ENCODE results near the gene C1RL. TPM values are rescaled to one million over a fixed set of nuclear protein-coding genes. Genes with fewer than 3 reads are reported as not detected.

Gene C1RL
- total and polyA plus RNA-seq, 2 of the 4 experiments (the other 2 are of a cell fraction) = 9.1 to 12.3 TPM

- DNase-seq (no peak), ATAC-seq (ENCODE audit: low read depth) (no peak)
- Histone ChIP-seq H4K8ac (ENCODE audit: low read depth in 2 of 2, low read length in 2 of 2) (no peak overlapping the region), H3K4me1 (ENCODE audit: control insufficient read depth, insufficient read depth, low read length) (no peaks in the 10 kb centered on the region; the same call in 1 of the 2 replicates), H4K91ac (ENCODE audit: insufficient read depth, low read depth, low read length) (no peak overlapping the region), H2AK5ac (ENCODE audit: low read depth, low read length) (no peak overlapping the region), H3K36me3 (ENCODE audit: control insufficient read depth, insufficient read depth, low read length) (peaks cover 39% of the 10 kb centered on the region), H2BK120ac (ENCODE audit: low read depth, low read length) (no peak overlapping the region), H2BK20ac (ENCODE audit: low read depth, low read length) (no peak overlapping the region), H3K4ac (ENCODE audit: low read depth, low read length) (no peak overlapping the region), H4K5ac (ENCODE audit: low read depth, low read length) (no peak overlapping the region), H3K14ac (replicated peaks; ENCODE audit: low read depth, low read length) (no peak overlapping the region), H4K20me1 (ENCODE audit: insufficient read depth, low read length) (no peaks in the 10 kb centered on the region), H2BK15ac (ENCODE audit: low read depth, low read length) (no peak overlapping the region), H2AK9ac (replicated peaks; ENCODE audit: low read depth, low read length, poor library complexity) (no peak overlapping the region), H3K9me3 (ENCODE audit: control insufficient read depth, insufficient read depth, low read length) (no peaks in the 10 kb centered on the region), H3K9ac (ENCODE audit: low read depth, low read length) (no peak overlapping the region), H3K23ac (ENCODE audit: low read depth, low read length) (no peak overlapping the region), H2BK5ac (ENCODE audit: low read depth, low read length, poor library complexity, severe bottlenecking) (no peak overlapping the region), H3K4me2 (ENCODE audit: low read depth, low read length) (no peak overlapping the region), H3K56ac (ENCODE audit: extremely low read depth, insufficient read depth, low read length) (no peak overlapping the region), H3K27ac (ENCODE audit: insufficient read depth, low read length) (no peak overlapping the region), H3K18ac (ENCODE audit: low read depth, low read length) (no peak overlapping the region), H2AFZ (replicated peaks; ENCODE audit: low read length, poor library complexity) (no peak overlapping the region), H3K4me3 (ENCODE audit: insufficient read depth, low read depth, low read length) (no peak overlapping the region), H3K9me1 (ENCODE audit: insufficient read depth, low read length) (no peaks in the 10 kb centered on the region), H3K79me1 (ENCODE audit: low read depth in 1 of 2, low read length in 2 of 2) (0 out of 4 replicates have a peak, but pooled peaks cover 0 to 7% of the 10 kb centered on the region in 2 experiments), H3K27me3 (ENCODE audit: control insufficient read depth, insufficient read depth, low read length) (no peaks in the 10 kb centered on the region)
- BruUV-seq (replicated peaks) = no TSS peak
- ChIA-PET CTCF (no interaction called here), POLR2A (ENCODE audit: unreplicated experiment) (no interaction called here)
- in situ Hi-C loops (cut with MboI; ENCODE audit: low sequenced_read_pairs) = loop anchor here (10.0 kb wide), 1 partner anchor 172 kb away; the partner anchor contains the start of genes C12orf57 and RNU7-1
- no peak for TF ChIP-seq MXI1 (IDR thresholded peaks at IDR 0.05; ENCODE audit: borderline replicate concordance, low read depth, low read length)
- no peak for TF ChIP-seq FOS (IDR thresholded peaks at IDR 0.05; ENCODE audit: low read depth, low read length)
- TF ChIP-seq MAFK (IDR thresholded peaks at IDR 0.05; ENCODE audit: low read depth, low read length) = no peak
- no peak for TF ChIP-seq RCOR1 (IDR thresholded peaks at IDR 0.05; ENCODE audit: insufficient replicate concordance, low read length)
- no peak for TF ChIP-seq USF2 (IDR thresholded peaks at IDR 0.05; ENCODE audit: low read depth, low read length)
- no peak for TF ChIP-seq CEBPB (IDR thresholded peaks at IDR 0.05; ENCODE audit: low read depth, low read length)
- TF ChIP-seq NFE2L2 (IDR thresholded peaks at IDR 0.05; ENCODE audit: low read depth, low read length) = no peak
- no peak for TF ChIP-seq RFX5 (IDR thresholded peaks at IDR 0.05; ENCODE audit: low read depth, low read length)
- TF ChIP-seq, protein P1, sequence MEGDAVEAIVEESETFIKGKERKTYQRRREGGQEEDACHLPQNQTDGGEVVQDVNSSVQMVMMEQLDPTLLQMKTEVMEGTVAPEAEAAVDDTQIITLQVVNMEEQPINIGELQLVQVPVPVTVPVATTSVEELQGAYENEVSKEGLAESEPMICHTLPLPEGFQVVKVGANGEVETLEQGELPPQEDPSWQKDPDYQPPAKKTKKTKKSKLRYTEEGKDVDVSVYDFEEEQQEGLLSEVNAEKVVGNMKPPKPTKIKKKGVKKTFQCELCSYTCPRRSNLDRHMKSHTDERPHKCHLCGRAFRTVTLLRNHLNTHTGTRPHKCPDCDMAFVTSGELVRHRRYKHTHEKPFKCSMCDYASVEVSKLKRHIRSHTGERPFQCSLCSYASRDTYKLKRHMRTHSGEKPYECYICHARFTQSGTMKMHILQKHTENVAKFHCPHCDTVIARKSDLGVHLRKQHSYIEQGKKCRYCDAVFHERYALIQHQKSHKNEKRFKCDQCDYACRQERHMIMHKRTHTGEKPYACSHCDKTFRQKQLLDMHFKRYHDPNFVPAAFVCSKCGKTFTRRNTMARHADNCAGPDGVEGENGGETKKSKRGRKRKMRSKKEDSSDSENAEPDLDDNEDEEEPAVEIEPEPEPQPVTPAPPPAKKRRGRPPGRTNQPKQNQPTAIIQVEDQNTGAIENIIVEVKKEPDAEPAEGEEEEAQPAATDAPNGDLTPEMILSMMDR (conservative IDR thresholded peaks at IDR 0.05; ENCODE audit: low read depth, low read length) = no peak
- TF ChIP-seq BHLHE40 (IDR thresholded peaks at IDR 0.05; ENCODE audit: low read depth, low read length) = no peak
- TF ChIP-seq RAD21 (IDR thresholded peaks at IDR 0.05; ENCODE audit: low read length) = no peak
- no peak for TF ChIP-seq SMC3 (IDR thresholded peaks at IDR 0.05; ENCODE audit: low read depth, low read length)
- TF ChIP-seq MAZ (IDR thresholded peaks at IDR 0.05; ENCODE audit: borderline replicate concordance, low read depth, low read length) = no peak
- TF ChIP-seq POLR2A (IDR thresholded peaks at IDR 0.05; ENCODE audit: low read depth, low read length) = no peak
- TF ChIP-seq CHD1 (IDR thresholded peaks at IDR 0.05; ENCODE audit: low read depth, low read length) = no peak
- 89% methylated on average over 5 of the region's 9 CpGs; no CpG with 5 or more reads in 1 of the 2 experiments for WGBS, 2 experiments (ENCODE audit: extremely low coverage in 2 of 2, insufficient read length in 1 of 2)
- dilution Hi-C loops (cut with HindIII; ENCODE audit: low sequenced_read_pairs, unreplicated experiment) = no loop called here
- intact Hi-C loops (cut with micrococcal nuclease) = no loop called here
Measured at GRCh38 chr12:7116916-7117315, 7.9 kb upstream of the C1RL start.

All from IMR-90 (cell line).